GM23338 (cell line): Measurements from ENCODE around the gene SPARC. TPM values are rescaled to one million over a fixed set of nuclear protein-coding genes. Genes with fewer than 3 reads are reported as not detected.

Experiments used
- ATAC-seq: fragments of 200-7000 bp; cut with Tn5 transposase; 3 replicates; pipeline ENCODE4 v1.9.1; 2020
- DNase-seq: peaks from one replicate; pipeline ENCODE4 v3.0.0-alpha.2; 2015; ENCODE audit warnings: low spot score
- H2AFZ ChIP-seq: fragments of 200-600 bp; sonication (generic); 2 replicates; pipeline ENCODE4 v1.8.0; 2016; ENCODE audit warnings: antibody characterized with exemption, mild to moderate bottlenecking, moderate library complexity
- H3F3A ChIP-seq: fragments of 200-600 bp; sonication (generic); replicated peaks from 2 replicates; pipeline ENCODE4 v1.8.0; 2017; ENCODE audit warnings: antibody characterized with exemption, mixed run types, low read depth
- H3K27ac ChIP-seq: fragments of 200-600 bp; sonication (generic); 2 replicates; pipeline ENCODE4 v1.6.1; 2016; ENCODE audit warnings: low read depth
- H3K27me3 ChIP-seq: fragments of 200-600 bp; sonication (generic); 2 replicates; pipeline ENCODE4 v1.8.0; 2016; ENCODE audit warnings: mild to moderate bottlenecking, mixed run types, moderate library complexity; ENCODE audit not compliant: insufficient read depth
- H3K36me3 ChIP-seq: fragments of 200-600 bp; sonication (generic); 2 replicates; pipeline ENCODE4 v1.8.0; 2016; ENCODE audit warnings: mild to moderate bottlenecking; ENCODE audit not compliant: insufficient read depth
- H3K4me1 ChIP-seq: fragments of 200-600 bp; sonication (generic); 2 replicates; pipeline ENCODE4 v1.8.0; 2016; ENCODE audit warnings: mild to moderate bottlenecking, moderate library complexity; ENCODE audit not compliant: insufficient read depth
- H3K4me2 ChIP-seq: fragments of 200-600 bp; sonication (generic); 2 replicates; pipeline ENCODE4 v1.7.1; 2017; ENCODE audit warnings: mixed run types
- H3K4me3 ChIP-seq: fragments of 200-600 bp; sonication (generic); 2 replicates; pipeline ENCODE4 v1.6.1; 2016; ENCODE audit warnings: mixed run types
- H3K79me2 ChIP-seq: fragments of 200-600 bp; sonication (generic); replicated peaks from 2 replicates; pipeline ENCODE4 v1.8.0; 2017; ENCODE audit warnings: mild to moderate bottlenecking; ENCODE audit not compliant: insufficient read depth
- H3K9me2 ChIP-seq: fragments of 200-600 bp; sonication (generic); 2 replicates; pipeline ENCODE4 v1.8.0; 2017; ENCODE audit not compliant: insufficient read depth
- H4K20me1 ChIP-seq: fragments of 200-600 bp; sonication (generic); replicated peaks from 2 replicates; pipeline ENCODE4 v1.8.0; 2017; ENCODE audit warnings: mild to moderate bottlenecking; ENCODE audit not compliant: insufficient read depth
- H3K27ac Mint-ChIP-seq: 2 replicates; pipeline ENCODE4 v1.8.0; 2020; ENCODE audit warnings: inconsistent platforms, mild to moderate bottlenecking, moderate library complexity, mixed read lengths
- H3K27me3 Mint-ChIP-seq: 3 replicates; pipeline ENCODE4 v1.8.0; 2022; ENCODE audit warnings: low read depth, mild to moderate bottlenecking, moderate library complexity, mixed read lengths, inconsistent platforms; ENCODE audit not compliant: insufficient read depth, poor library complexity
- H3K36me3 Mint-ChIP-seq: 3 replicates; pipeline ENCODE4 v1.8.0; 2021; ENCODE audit warnings: low read depth, mild to moderate bottlenecking, inconsistent platforms, moderate library complexity, mixed read lengths
- H3K4me1 Mint-ChIP-seq: 3 replicates; pipeline ENCODE4 v1.8.0; 2020; ENCODE audit warnings: mild to moderate bottlenecking, inconsistent platforms, mixed read lengths
- H3K4me3 Mint-ChIP-seq: 3 replicates; pipeline ENCODE4 v1.8.0; 2021; ENCODE audit warnings: moderate library complexity, mild to moderate bottlenecking, inconsistent platforms, mixed read lengths
- H3K9me3 Mint-ChIP-seq: 3 replicates; pipeline ENCODE4 v1.8.0; 2020; ENCODE audit warnings: moderate library complexity, mild to moderate bottlenecking, inconsistent platforms, mixed read lengths
- CREB1 ChIP-seq: fragments of 250-450 bp; sonication (Bioruptor Pico); IDR thresholded peaks from 2 replicates; pipeline ENCODE4 v1.5.0; 2020; ENCODE audit warnings: low read depth, mild to moderate bottlenecking, moderate library complexity
- EZH2 ChIP-seq: fragments of 200-600 bp; sonication (generic); IDR thresholded peaks from one replicate; pipeline ENCODE4 v1.8.0; 2017; ENCODE audit warnings: antibody characterized with exemption, mild to moderate bottlenecking, low read depth; ENCODE audit not compliant: unreplicated experiment
- JUNB ChIP-seq: IDR thresholded peaks from one replicate; pipeline ENCODE4 v1.6.1; 2016; ENCODE audit warnings: antibody characterized with exemption; ENCODE audit not compliant: unreplicated experiment
- NANOG ChIP-seq: IDR thresholded peaks from 2 replicates; pipeline ENCODE4 v1.6.1; 2016; ENCODE audit warnings: antibody characterized with exemption, borderline replicate concordance
- STAT1 ChIP-seq: IDR thresholded peaks from one replicate; pipeline ENCODE4 v1.6.1; 2016; ENCODE audit warnings: antibody characterized with exemption; ENCODE audit not compliant: unreplicated experiment
- ZNF114 ChIP-seq: fragments of 250-450 bp; sonication (Bioruptor Pico); IDR thresholded peaks from 2 replicates; pipeline ENCODE4 v1.5.0; 2020; ENCODE audit warnings: mild to moderate bottlenecking, moderate library complexity
- ZNF331 ChIP-seq: fragments of 250-450 bp; sonication (Bioruptor Pico); IDR thresholded peaks from 2 replicates; pipeline ENCODE4 v1.5.0; 2020; ENCODE audit warnings: low read depth, mild to moderate bottlenecking, moderate library complexity
- ZNF462 ChIP-seq: fragments of 250-450 bp; sonication (Bioruptor Pico); IDR thresholded peaks from 2 replicates; pipeline ENCODE4 v1.5.0; 2020; ENCODE audit warnings: mild to moderate bottlenecking, moderate library complexity
- polyA plus RNA-seq: library from polyadenylated mRNA; unstranded; fragments of >200 nt; fragmentation: Nextera tagmentation; extraction: Ambion mirVana; gene quantifications from 2 replicates; pipeline ENCODE4 v1.2.1, GENCODE V29; 2016
- total RNA-seq: library from RNA; depleted of rRNA; stranded (reverse); fragments of >200 nt; shearing (Covaris generic); gene quantifications from 2 replicates; pipeline ENCODE4 v1.2.3, GENCODE V29; 2014
- TF ChIP-seq, protein P1 (sequence below): IDR thresholded peaks from one replicate; pipeline ENCODE4 v1.6.1; 2018; ENCODE audit warnings: antibody characterized with exemption; ENCODE audit not compliant: unreplicated experiment

SPARC gene
- total and polyA plus RNA-seq, 2 experiments from 2014 or later = 218 to 225 TPM

DNA sequence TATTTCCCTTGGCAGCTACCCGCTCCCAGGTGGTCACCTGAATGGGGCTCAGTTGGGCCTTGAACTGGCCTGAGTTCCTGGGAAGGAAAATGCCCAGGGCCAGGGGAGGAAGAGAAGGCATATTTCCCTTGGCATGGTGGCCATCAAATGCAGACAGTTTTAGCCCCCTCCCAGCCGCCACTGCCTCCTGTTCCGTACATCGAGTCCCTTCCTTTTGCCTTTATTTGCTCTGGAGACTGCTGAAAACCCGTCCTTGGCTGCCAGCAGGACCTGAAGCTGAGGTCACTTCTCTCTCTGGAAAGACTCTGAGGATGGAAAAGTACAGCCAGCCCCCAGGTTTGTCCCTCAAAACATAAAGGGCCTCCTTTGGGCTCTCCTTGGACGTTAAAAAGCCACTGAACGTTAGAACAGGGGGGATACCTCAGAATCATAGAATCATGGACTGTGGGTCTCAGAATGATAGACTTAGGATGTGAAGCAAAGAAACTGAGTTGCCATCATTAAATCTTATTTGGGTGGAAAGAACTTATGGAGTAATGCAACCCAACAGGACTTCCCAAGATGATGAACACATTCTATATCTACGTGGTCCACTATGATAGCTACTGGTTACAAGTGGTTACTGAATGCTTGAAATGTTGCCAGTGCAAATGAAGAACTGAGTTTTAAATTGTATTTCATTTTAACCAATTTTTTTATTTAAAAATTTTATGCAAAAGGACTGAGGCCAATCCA lies 7.1 kb downstream of the SPARC start:
- no peaks in the 10 kb centered on the region for H3K9me3 Mint-ChIP-seq
- Histone ChIP-seq H3K4me2 (no peak overlapping the region), H3K79me2 (peaks cover 29% of the 10 kb centered on the region), H2AFZ (no peak overlapping the region), H3K27me3 (no peaks in the 10 kb centered on the region), H3K36me3 (no peaks in the 10 kb centered on the region), H3F3A (no peaks in the 10 kb centered on the region), H3K9me2 (peaks cover 4% of the 10 kb centered on the region; the same call in 1 of the 2 replicates), H3K4me3 (no peak overlapping the region), H4K20me1 (no peaks in the 10 kb centered on the region), H3K27ac (no peak overlapping the region), H3K4me1 (peaks cover 44% of the 10 kb centered on the region)
- ATAC-seq (no peak), DNase-seq (no peak)
- H3K36me3 Mint-ChIP-seq = peaks cover 20% of the 10 kb centered on the region
- peaks cover 47% of the 10 kb centered on the region for H3K4me1 Mint-ChIP-seq
- H3K27me3 Mint-ChIP-seq = peaks cover 9% of the 10 kb centered on the region
- no peak overlapping the region for H3K27ac Mint-ChIP-seq
- H3K4me3 Mint-ChIP-seq = no peak overlapping the region
- no peak for TF ChIP-seq STAT1

GRCh38 chr5:151678713-151679112 lies 8.0 kb downstream of the SPARC start:
- Histone ChIP-seq H3K79me2 (peaks cover 29% of the 10 kb centered on the region), H3K4me3 (no peak overlapping the region), H3K27me3 (no peaks in the 10 kb centered on the region), H2AFZ (no peak overlapping the region), H3K27ac (no peak overlapping the region), H3K9me2 (peaks cover 4% of the 10 kb centered on the region; the same call in 1 of the 2 replicates), H3K4me1 (peaks cover 36% of the 10 kb centered on the region), H3F3A (no peaks in the 10 kb centered on the region), H3K4me2 (no peak overlapping the region), H4K20me1 (no peaks in the 10 kb centered on the region), H3K36me3 (0 out of 2 replicates have a peak, but pooled peaks cover 5% of the 10 kb centered on the region)
- Mint-ChIP-seq H3K9me3 (no peaks in the 10 kb centered on the region), H3K4me3 (no peak overlapping the region), H3K4me1 (peaks cover 42% of the 10 kb centered on the region), H3K36me3 (peaks cover 26% of the 10 kb centered on the region), H3K27me3 (peaks cover 9% of the 10 kb centered on the region), H3K27ac (no peak overlapping the region)
- ATAC-seq = no peak
- TF ChIP-seq EZH2 = no peak
- TF ChIP-seq NANOG = no peak
- no peak for TF ChIP-seq STAT1
- no peak for TF ChIP-seq CREB1 (CRISPR knock-in tag)
- no peak for TF ChIP-seq JUNB
- TF ChIP-seq ZNF462 (CRISPR knock-in tag) = no peak
- TF ChIP-seq, protein P1, sequence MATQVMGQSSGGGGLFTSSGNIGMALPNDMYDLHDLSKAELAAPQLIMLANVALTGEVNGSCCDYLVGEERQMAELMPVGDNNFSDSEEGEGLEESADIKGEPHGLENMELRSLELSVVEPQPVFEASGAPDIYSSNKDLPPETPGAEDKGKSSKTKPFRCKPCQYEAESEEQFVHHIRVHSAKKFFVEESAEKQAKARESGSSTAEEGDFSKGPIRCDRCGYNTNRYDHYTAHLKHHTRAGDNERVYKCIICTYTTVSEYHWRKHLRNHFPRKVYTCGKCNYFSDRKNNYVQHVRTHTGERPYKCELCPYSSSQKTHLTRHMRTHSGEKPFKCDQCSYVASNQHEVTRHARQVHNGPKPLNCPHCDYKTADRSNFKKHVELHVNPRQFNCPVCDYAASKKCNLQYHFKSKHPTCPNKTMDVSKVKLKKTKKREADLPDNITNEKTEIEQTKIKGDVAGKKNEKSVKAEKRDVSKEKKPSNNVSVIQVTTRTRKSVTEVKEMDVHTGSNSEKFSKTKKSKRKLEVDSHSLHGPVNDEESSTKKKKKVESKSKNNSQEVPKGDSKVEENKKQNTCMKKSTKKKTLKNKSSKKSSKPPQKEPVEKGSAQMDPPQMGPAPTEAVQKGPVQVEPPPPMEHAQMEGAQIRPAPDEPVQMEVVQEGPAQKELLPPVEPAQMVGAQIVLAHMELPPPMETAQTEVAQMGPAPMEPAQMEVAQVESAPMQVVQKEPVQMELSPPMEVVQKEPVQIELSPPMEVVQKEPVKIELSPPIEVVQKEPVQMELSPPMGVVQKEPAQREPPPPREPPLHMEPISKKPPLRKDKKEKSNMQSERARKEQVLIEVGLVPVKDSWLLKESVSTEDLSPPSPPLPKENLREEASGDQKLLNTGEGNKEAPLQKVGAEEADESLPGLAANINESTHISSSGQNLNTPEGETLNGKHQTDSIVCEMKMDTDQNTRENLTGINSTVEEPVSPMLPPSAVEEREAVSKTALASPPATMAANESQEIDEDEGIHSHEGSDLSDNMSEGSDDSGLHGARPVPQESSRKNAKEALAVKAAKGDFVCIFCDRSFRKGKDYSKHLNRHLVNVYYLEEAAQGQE = no peak
- no peak for TF ChIP-seq ZNF114 (CRISPR knock-in tag)
- TF ChIP-seq ZNF331 = no peak
- DNase-seq = no peak
